Measurements from ENCODE around the gene MRPL38.
"Not testable (repeated sequence)": the region's sequence is repeated elsewhere in the genome, so short reads cannot be mapped to it uniquely, and the experiment has no call there.

MRPL38 gene

GRCh38 chr17:75872434-75873351, 32.0 kb downstream of the MRPL38 start:
- peak in 1 of 2 experiments; percentile 33 for DNase-seq
- TF ChIP-seq POLR2A (IDR thresholded peaks at IDR 0.05; ENCODE audit: low read length): no peak
- TF ChIP-seq GATA1 (IDR thresholded peaks at IDR 0.05; ENCODE audit: low read depth, low read length): no peak

- DNase-seq: not testable (repeated sequence)
Observed at GRCh38 chr17:75870228-75870627, 34.5 kb downstream of the MRPL38 start.

- DNase-seq: no peak
- TF ChIP-seq POLR2A (IDR thresholded peaks at IDR 0.05; ENCODE audit: low read length) (no peak), GATA1 (IDR thresholded peaks at IDR 0.05; ENCODE audit: low read depth, low read length) (no peak)
Observed at GRCh38 chr17:75869282-75870141, 35.2 kb downstream of the MRPL38 start.

GRCh38 chr17:75868730-75869281, 35.9 kb downstream of the MRPL38 start:
- DNase-seq: not testable (repeated sequence)

- DNase-seq: not testable (repeated sequence)
Observed at GRCh38 chr17:75865404-75866188, 39.1 kb downstream of the MRPL38 start.

GRCh38 chr17:75864887-75865286, 39.8 kb downstream of the MRPL38 start:
- not testable (repeated sequence) for DNase-seq

DNA sequence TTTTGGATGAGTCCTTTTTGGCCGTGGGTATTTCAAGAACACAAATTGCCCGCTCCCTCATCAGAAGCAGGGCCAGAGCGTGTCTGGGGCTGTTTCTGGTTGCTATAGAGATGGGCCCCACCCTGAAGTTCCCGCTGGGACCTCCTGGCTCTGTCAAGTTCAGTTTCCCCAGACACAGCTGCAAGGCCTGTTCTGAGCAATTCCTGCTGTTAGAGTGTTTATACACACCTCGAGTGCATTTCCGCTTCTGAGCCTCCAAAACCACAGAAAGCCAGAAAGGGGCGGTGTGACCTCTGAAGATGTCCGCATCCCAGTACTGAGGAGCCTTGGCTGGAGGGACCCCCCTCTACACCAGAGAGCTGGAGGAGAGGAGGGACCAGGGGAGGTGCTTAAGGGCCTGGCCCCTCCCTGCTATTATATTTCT, 40.2 kb downstream of the MRPL38 start:
- no peak for DNase-seq
- TF ChIP-seq GATA1 (IDR thresholded peaks at IDR 0.05; ENCODE audit: low read depth, low read length) (no peak), POLR2A (IDR thresholded peaks at IDR 0.05; ENCODE audit: low read length) (no peak)

DNA sequence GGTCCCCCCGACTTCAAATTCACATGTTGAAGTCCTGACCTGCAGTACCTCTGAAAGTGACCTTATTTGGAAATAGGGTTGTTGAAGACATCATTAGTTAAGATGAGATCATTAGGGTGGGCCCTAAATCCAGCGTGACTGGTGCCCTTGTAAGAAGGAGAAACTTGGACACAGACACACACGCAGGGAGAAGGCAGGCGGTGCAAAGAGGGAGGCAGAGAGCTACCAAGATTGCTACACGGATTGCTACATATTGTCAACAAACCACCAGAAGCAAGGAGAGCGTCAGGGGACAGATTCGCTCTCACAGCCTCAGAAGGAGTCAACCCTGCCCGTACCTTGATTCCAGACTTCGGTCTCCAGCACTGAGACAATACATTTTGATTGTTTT, 42.8 kb downstream of the MRPL38 start:
- TF ChIP-seq POLR2A (IDR thresholded peaks at IDR 0.05; ENCODE audit: low read length) (no peak), GATA1 (IDR thresholded peaks at IDR 0.05; ENCODE audit: low read depth, low read length) (no peak)

GRCh38 chr17:75859358-75859757, 45.3 kb downstream of the MRPL38 start:
- DNase-seq: not testable (repeated sequence)

More for the DNA sequence above, 42.8 kb downstream of the MRPL38 start:
- DNase-seq: no peak

DNA sequence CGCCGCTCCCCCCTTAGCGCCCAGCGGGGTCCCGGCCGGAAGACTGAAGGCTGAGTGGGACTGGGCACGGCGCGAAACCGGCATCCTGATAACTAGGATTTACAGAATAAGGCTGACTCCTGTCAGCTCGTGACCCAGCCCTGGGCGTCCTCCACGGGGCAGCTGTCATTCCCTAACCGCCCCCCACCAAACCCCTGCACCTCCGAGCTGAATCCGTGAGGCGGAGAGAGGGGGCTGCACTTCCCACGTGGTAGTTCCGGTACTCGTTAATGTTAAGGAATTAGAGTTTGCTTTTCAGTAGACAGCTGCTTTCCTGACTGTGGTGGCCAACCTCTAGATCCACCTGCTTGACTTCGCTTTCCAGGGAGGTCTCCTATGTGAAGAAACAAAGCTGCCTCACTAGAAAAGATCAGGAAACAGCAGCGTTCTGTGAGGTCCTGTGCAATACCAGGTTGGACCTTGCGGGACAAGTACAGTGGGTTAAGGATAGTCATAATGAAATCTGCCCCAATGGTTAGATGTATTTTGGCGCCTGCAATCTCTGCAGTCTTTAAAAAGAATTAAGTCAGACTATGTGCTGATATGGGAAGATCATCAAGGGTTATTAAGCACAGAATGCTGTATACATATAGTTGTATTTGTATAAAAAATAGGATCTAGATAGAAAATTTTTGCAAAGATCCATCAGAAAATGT, 48.5 kb downstream of the MRPL38 start:
- TF ChIP-seq GATA1 (IDR thresholded peaks at IDR 0.05; ENCODE audit: low read depth, low read length): no peak
- no peak for TF ChIP-seq POLR2A (IDR thresholded peaks at IDR 0.05; ENCODE audit: low read length)

DNA sequence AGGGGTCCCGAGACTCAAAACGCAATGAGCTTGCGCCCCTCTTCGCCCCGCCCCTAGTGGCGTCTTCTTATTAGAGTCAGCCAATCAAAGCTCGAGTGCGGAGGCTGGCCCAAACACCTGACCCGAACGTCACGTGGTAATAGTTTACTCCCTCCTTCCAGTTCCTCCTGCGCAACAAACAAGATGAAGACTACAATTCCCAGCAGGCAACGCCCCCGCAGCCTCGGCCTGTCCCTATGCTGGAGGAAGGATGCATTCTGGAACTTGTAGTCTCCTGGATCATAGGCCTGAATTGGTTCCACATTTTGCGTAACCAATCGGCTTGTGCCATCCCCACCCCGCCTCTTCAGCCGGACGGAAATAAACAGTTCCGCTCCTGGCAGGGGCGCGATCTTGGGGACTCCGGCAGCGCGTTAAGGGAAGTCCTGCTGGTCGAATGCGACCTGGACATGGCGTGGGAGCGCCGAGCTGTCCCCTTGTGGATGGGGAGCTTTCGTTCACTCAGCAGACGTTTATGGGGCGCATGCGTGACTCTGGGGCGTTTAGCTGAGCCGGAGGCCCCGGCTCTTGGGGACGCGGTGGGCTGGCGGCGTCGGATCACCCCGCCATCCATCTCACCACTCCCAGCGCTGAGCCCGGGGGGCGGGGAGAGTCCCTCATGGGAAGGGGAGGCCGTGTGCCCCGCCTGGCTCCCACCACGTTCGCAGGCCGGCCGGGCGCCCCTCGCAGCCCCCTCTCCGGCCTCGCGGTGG, 49.2 kb downstream of the MRPL38 start, which contains the start of gene WBP2:
Gene WBP2 (minus strand): TSS at position 26 of the 752 bp plus-strand sequence. CDS start 38 bp downstream, outside the sequence.
- peak; percentile 100 for DNase-seq
- TF ChIP-seq GATA1 (IDR thresholded peaks at IDR 0.05; ENCODE audit: low read depth, low read length): no peak
- peak; percentile 99 for TF ChIP-seq POLR2A (IDR thresholded peaks at IDR 0.05; ENCODE audit: low read length)

More for the DNA sequence above, 48.5 kb downstream of the MRPL38 start:
- peak; percentile 48 to 64 for DNase-seq

GRCh38 chr17:75854881-75855309, 49.8 kb downstream of the MRPL38 start:
- no peak for DNase-seq
- TF ChIP-seq POLR2A (IDR thresholded peaks at IDR 0.05; ENCODE audit: low read length) (no peak), GATA1 (IDR thresholded peaks at IDR 0.05; ENCODE audit: low read depth, low read length) (no peak)

Measured in erythroblast (primary cell).